Measurements from ENCODE around the gene NGF. TPM values are rescaled to one million over a fixed set of nuclear protein-coding genes. Genes with fewer than 3 reads are reported as not detected.

The NGF gene
- total and polyA plus RNA-seq, 2 of the 8 experiments (the other 6 are each of a cell fraction or from before 2014, with no cell fraction given): 1.6 TPM; not detected in 1

DNA sequence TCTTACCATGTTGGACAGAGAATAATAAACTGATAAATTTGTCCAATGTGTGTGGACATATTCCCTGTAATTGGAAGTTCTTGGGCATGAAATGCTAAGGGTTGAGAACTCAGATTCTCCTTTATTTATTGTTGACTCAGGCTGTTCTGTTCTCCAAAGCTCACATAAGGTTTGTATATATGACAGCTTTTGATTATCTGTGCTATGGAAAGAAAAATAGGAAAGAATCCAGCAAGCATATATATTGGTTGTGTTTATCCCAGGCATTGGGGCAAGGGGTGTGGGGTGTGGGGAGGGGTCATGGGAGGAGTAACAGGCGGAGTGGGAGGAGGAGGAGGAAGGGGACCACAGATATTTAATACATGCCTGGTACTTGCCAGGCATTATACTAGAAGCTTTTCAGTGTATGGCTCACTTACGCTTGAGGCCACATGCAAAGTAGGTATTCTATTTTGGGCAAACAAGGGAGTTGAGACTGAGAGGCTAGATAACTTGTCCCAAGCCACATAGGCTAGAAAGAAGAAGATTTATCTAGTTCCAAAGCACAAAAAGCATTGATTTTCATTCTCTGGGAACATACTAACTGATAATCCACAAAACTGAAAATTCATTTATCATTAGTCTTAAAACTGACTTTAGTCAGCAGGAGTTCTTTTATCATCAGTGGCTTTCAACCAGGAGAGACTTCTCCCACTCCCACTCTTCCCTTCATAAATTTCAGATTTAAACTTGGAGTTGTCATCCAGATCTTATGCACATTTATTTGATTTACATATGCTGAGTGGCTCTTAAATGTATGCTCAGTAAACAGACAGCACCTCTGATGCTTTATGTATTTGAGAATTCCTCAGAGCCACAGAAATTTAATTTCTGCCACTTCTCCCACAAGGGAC is 27.2 kb downstream of the NGF start:
- H3K9me3 ChIP-seq (ENCODE audit: insufficient read depth in 2 of 2, low read depth in 1 of 2, low read length in 1 of 2): no peaks in the 10 kb centered on the region
- ChIA-PET CTCF (ENCODE audit: partially characterized antibody) (no interaction called here), POLR2A (ENCODE audit: partially characterized antibody) (interaction anchor here (0.6 kb wide), 1 partner anchor 160 kb away, joined by 3 read pairs; no protein-coding TSS in a partner anchor)
- H3K4me2 ChIP-seq (ENCODE audit: insufficient read depth in 1 of 2, low read depth in 2 of 2, low read length in 2 of 2): no peak overlapping the region
- TF ChIP-seq GTF2F1 (IDR thresholded peaks at IDR 0.05; ENCODE audit: borderline replicate concordance, low read depth, low read length): no peak
- no peak for TF ChIP-seq SIX5 (IDR thresholded peaks at IDR 0.05; ENCODE audit: low read depth, low read length)
- no peak for TF ChIP-seq KDM4A (IDR thresholded peaks at IDR 0.05; ENCODE audit: low read depth, low read length, severe bottlenecking)
- no peak for TF ChIP-seq BRCA1 (IDR thresholded peaks at IDR 0.05; ENCODE audit: low read depth, low read length)
- H2BK20ac ChIP-seq (ENCODE audit: low read length): no peak overlapping the region
- no peaks in the 10 kb centered on the region for H3K36me3 ChIP-seq (ENCODE audit: control insufficient read depth in 2 of 4, insufficient read depth in 4 of 4, low read length in 3 of 4)
- H3K4ac ChIP-seq (replicated peaks; ENCODE audit: insufficient read length, low read depth, low read length): no peak overlapping the region
- no peak overlapping the region for H2BK120ac ChIP-seq (replicated peaks; ENCODE audit: low read depth, low read length)
- no peaks in the 10 kb centered on the region for H4K20me1 ChIP-seq (replicated peaks in 1 of 2; ENCODE audit: control insufficient read depth in 1 of 2, insufficient read depth in 2 of 2, low read length in 2 of 2)
- no peak overlapping the region for H2BK12ac ChIP-seq (ENCODE audit: low read depth, low read length)
- no peak overlapping the region for H4K5ac ChIP-seq (ENCODE audit: insufficient read length, low read depth, low read length)
- H3K27me3 ChIP-seq (replicated peaks in 1 of 4; ENCODE audit: control insufficient read depth in 3 of 4, extremely low read depth in 1 of 4, insufficient read depth in 3 of 4, low read length in 3 of 4): no peaks in the 10 kb centered on the region
- no peak overlapping the region for H2AK5ac ChIP-seq (ENCODE audit: low read depth, low read length)
- no peak overlapping the region for H3K23ac ChIP-seq (ENCODE audit: insufficient read length)
- H4K8ac ChIP-seq (ENCODE audit: extremely low read depth, insufficient read depth, low read length): no peak overlapping the region
- H2BK5ac ChIP-seq (ENCODE audit: low read depth, low read length): no peak overlapping the region
- H3K18ac ChIP-seq (ENCODE audit: extremely low read depth, low read length): no peak overlapping the region
- FAIRE-seq (no peak), DNase-seq (ENCODE audit: low read depth in 1 of 2, low spot score in 2 of 2) (no peak)
- no peak overlapping the region for H2BK15ac ChIP-seq (ENCODE audit: low read length)
- H3K14ac ChIP-seq (ENCODE audit: insufficient read length): no peak overlapping the region
- H3K27ac ChIP-seq (ENCODE audit: low read depth, low read length): no peak overlapping the region
- H3K4me3 ChIP-seq (ENCODE audit: extremely low read depth in 1 of 4, insufficient read depth in 2 of 4, low read depth in 3 of 4, low read length in 4 of 4): no peak overlapping the region
- no peaks in the 10 kb centered on the region for H3K79me1 ChIP-seq (ENCODE audit: low read depth, low read length)
- 56% methylated on average over 1 of the region's 2 CpGs; no CpG with 5 or more reads in 1 of the 2 experiments for WGBS, 2 experiments (ENCODE audit: extremely low coverage in 1 of 2, insufficient coverage in 1 of 2, insufficient read length in 1 of 2, insufficient replicate concordance in 2 of 2, low coverage in 1 of 2, low lambda C conversion rate in 2 of 2, missing lambda C conversion rate in 1 of 2)
- no peak overlapping the region for H3K9ac ChIP-seq (replicated peaks in 1 of 4; ENCODE audit: extremely low read depth in 1 of 4, low read depth in 3 of 4, low read length in 3 of 4)
- no peak overlapping the region for H3K56ac ChIP-seq (replicated peaks; ENCODE audit: insufficient read length, low read depth, low read length)
- no peaks in the 10 kb centered on the region for H3K23me2 ChIP-seq (ENCODE audit: low read depth, low read length)
- H4K91ac ChIP-seq (replicated peaks; ENCODE audit: insufficient read length, low read length): no peak overlapping the region
- no peaks in the 10 kb centered on the region for H3K79me2 ChIP-seq (ENCODE audit: control insufficient read depth in 1 of 2, insufficient read depth in 2 of 2, low read length in 2 of 2)
- H2AFZ ChIP-seq (ENCODE audit: low read length): no peak overlapping the region
- no peaks in the 10 kb centered on the region for H3K4me1 ChIP-seq (replicated peaks in 1 of 4; ENCODE audit: control insufficient read depth in 3 of 4, insufficient read depth in 4 of 4, low read length in 3 of 4)

All from H1 (cell line).